Measurements from ENCODE around the gene CDC42.

CDC42 gene

DNA sequence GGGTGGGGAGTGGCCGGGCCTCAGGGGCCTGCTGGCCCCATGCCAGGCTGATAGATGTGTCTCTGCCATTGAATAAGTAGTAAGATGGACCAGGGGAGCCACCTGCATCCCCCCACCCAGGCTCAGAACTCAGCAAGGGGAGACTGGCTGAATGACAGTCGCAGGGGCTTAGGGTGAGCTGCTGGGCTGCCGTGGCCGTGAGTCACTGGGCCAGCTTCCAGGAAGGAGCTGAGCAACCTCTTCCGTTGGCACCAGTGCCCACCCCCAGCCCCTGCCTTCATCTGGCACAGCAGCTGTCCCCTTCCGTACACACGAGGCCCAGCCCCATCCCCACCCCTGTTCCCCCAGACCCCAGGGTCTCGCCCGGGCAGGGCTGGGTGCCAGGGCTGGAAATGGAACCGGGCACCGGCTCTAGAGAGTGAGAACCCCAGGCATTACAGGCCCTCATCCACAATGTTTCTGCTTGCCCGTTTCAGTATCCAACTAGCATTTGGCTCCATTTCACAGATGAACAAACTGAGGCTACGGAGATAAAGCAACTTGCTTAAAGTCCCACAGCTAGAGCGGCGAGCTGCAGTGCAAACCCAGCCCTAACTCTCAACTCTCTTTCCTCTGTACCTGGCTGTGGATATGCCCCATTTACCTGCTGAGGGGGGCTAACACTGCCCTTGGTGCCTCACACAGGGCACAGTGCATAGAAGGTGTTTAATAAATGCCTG, 80.2 kb downstream of the CDC42 start:
- H2AFZ ChIP-seq (ENCODE audit: low read depth, low read length), result no peak overlapping the region
- H3K27me3 ChIP-seq (ENCODE audit: insufficient read depth, low read length), result peaks cover 16% of the 10 kb centered on the region
- no peaks in the 10 kb centered on the region for H3K36me3 ChIP-seq (ENCODE audit: insufficient read depth, low read length)
- H3K9me3 ChIP-seq (ENCODE audit: low read length), result no peaks in the 10 kb centered on the region
- no peak overlapping the region for H3K4me3 ChIP-seq (ENCODE audit: low read length)
- H3K4me1 ChIP-seq (ENCODE audit: insufficient read depth, low read length), result peaks cover 11% of the 10 kb centered on the region

DNA sequence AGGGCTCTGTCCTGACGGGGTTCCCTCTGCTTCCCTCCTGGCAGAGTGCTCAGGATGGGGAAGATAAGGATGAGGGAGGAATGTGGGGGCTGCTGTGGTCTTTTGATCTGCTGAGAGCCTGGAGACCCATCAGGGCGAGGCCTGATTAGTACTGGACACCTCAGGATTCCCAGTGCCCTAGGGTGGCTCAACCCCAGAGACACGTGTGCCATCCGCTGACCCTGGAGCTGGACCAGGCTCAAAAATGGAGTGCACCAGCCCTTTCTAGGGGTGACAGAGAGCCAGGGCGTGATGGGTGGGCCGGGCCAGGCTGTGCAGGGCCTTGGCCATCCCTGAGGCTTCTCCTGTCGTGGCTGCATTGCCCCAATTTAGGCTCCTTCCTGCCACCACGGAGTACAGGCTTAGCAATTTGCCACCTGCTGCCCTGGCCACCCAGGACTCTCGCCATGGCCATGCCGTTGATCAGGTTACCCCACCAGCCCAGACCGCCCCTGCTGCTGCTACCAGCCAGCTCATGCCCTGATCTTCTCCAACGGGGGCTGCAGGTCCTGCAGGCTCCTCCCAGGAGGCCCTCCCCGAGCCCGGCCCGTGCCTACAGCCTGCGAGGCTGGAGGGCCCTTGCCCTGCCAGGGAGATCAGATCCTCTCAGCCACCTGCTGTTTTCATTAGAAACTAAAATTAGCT, 80.9 kb downstream of the CDC42 start:
- no peaks in the 10 kb centered on the region for H3K36me3 ChIP-seq (ENCODE audit: insufficient read depth, low read length)
- H3K27me3 ChIP-seq (ENCODE audit: insufficient read depth, low read length), result peaks cover 21% of the 10 kb centered on the region
- H3K4me3 ChIP-seq (ENCODE audit: low read length), result no peak overlapping the region

DNA sequence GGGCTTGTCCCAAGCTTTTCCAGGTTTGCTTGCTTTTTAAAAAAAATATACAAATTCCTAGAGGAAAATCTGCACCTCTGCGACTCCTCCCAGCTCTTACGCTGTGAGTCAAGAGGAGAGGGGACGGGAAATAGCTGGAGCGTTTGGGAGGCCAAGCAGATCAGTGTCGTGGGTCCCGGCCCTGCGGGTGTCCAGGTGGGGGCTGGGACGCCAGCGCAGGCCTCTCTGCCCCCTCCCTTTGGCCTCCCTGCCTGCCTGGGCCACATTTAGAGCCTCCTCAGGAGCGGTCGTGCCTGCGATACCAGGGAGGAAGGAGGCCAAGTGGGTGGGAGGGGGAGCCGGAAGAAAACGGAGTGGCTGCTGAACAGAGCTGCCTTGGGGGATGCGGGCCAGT, 81.4 kb downstream of the CDC42 start:
- Histone ChIP-seq H3K36me3 (ENCODE audit: insufficient read depth, low read length) (no peaks in the 10 kb centered on the region), H3K4me1 (ENCODE audit: insufficient read depth, low read length) (peaks cover 11% of the 10 kb centered on the region), H2AFZ (ENCODE audit: low read depth, low read length) (no peak overlapping the region), H3K27me3 (ENCODE audit: insufficient read depth, low read length) (peaks cover 21% of the 10 kb centered on the region), H3K4me3 (ENCODE audit: low read length) (no peak overlapping the region), H3K9me3 (ENCODE audit: low read length) (no peaks in the 10 kb centered on the region)

More for the DNA sequence above, 80.9 kb downstream of the CDC42 start:
- Histone ChIP-seq H2AFZ (ENCODE audit: low read depth, low read length) (no peak overlapping the region), H3K4me1 (ENCODE audit: insufficient read depth, low read length) (peaks cover 11% of the 10 kb centered on the region), H3K9me3 (ENCODE audit: low read length) (no peaks in the 10 kb centered on the region)

DNA sequence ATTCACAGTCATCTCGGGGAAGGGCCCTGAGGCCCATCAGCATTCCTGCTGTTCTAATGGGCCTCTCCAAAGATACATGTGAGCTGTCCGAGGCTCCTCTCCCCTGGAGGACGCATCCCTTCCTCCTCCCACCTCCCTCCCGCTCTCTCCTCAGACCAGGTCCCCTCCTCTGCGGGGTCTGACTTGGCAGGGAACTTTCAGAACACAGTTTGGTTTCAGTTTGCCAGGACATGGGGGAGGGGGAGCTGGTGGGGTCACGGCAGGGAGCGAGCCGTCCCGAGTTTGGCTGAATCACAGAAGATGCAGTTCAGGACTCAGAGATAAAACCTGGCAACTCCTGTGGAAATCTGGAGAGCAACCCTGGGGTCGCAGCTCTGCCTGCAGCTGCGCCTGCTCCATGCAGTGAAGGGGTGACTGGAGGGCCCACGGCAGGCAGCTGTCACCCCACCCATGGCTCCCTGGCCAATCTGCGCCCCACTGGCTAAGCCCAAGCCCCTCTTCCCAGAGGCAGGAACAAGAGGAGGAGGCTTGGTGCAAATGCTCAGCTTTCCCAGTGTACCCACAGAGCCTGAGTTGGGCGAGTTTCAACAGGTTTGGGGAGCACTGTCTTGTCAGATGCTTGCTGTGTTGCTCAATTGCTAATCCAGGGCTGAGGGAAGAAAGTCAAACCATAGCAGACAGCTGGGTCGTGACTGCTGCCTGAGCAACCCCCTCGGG, 84.7 kb downstream of the CDC42 start:
- peaks cover 30% of the 10 kb centered on the region for H3K27me3 ChIP-seq (ENCODE audit: insufficient read depth, low read length)
- peaks cover 28% of the 10 kb centered on the region for H3K4me1 ChIP-seq (ENCODE audit: insufficient read depth, low read length)
- H3K4me3 ChIP-seq (ENCODE audit: low read length), result no peak overlapping the region
- H3K36me3 ChIP-seq (ENCODE audit: insufficient read depth, low read length), result no peaks in the 10 kb centered on the region
- no peaks in the 10 kb centered on the region for H3K9me3 ChIP-seq (ENCODE audit: low read length)
- no peak overlapping the region for H2AFZ ChIP-seq (ENCODE audit: low read depth, low read length)

DNA sequence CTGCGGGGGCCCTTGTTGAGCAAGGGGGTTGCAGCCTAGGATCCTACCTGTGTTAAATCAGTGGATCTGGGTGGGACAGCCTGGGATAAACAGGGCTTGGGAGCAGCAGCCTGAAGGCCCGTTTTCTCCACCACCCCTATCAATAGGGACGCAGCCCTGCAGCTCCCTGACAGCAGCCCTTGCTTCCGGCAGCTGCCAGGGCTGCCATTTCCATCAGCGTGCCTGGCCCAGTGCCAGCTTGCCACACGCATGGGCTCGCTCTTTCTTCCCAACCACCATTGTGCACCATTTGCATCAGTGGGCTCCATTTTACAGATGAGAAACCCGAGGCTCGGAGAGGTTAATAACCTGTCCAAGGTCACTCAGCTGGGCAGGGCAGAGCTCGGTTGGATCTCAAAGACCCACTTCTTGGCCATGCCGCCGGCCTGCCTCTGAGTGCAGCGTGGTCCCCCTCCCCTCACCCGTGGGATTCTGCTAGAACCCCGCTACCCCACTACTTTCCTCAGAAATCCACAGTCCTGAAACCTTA, 86.6 kb downstream of the CDC42 start:
- Histone ChIP-seq H3K27me3 (ENCODE audit: insufficient read depth, low read length) (peaks cover 29% of the 10 kb centered on the region), H3K4me1 (ENCODE audit: insufficient read depth, low read length) (peaks cover 29% of the 10 kb centered on the region), H3K36me3 (ENCODE audit: insufficient read depth, low read length) (no peaks in the 10 kb centered on the region), H2AFZ (ENCODE audit: low read depth, low read length) (no peak overlapping the region), H3K4me3 (ENCODE audit: low read length) (no peak overlapping the region), H3K9me3 (ENCODE audit: low read length) (no peaks in the 10 kb centered on the region)

DNA sequence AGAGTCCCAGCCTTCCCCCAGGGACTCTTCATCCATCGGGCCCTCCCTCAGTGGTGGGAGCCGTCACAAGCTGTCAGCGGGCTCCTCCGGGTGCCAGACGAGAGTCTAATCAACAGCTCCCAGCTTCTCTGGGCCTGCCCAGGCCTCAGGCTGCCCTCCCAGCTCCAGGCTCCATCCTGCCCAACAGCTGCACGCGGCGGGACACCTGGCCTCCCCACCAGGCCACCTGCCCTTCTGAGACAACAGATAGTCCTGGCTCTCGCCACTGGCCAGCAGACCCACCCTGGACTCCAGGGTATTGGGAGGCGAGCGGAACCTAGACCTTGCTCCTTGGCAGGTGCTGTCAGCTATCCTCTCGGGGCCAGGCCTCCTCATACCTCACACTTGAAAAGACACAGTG, 87.3 kb downstream of the CDC42 start:
- Histone ChIP-seq H3K4me1 (ENCODE audit: insufficient read depth, low read length) (peaks cover 29% of the 10 kb centered on the region), H3K27me3 (ENCODE audit: insufficient read depth, low read length) (peaks cover 31% of the 10 kb centered on the region), H3K36me3 (ENCODE audit: insufficient read depth, low read length) (no peaks in the 10 kb centered on the region), H3K9me3 (ENCODE audit: low read length) (no peaks in the 10 kb centered on the region), H2AFZ (ENCODE audit: low read depth, low read length) (no peak overlapping the region), H3K4me3 (ENCODE audit: low read length) (no peak overlapping the region)
